Naive thymus-derived CD4-positive, alpha-beta T cell (primary cell): ENCODE data around the gene RAPGEF5. TPM values are rescaled to one million over a fixed set of nuclear protein-coding genes. Genes with fewer than 3 reads are reported as not detected.

Experiments used
- ATAC-seq: fragments of 150-1000 bp; cut with Tn5 transposase; 2 replicates; pipeline ENCODE4 v1.10.0; 2021; ENCODE audit warnings: mild to moderate bottlenecking, moderate library complexity
- CTCF ChIA-PET: fragments of 350-600 bp; sonication (Branson Sonifier 250); formaldehyde crosslinking; loops from one replicate; lab custom pipeline; 2021; ENCODE audit warnings: antibody characterized with exemption; lab: Charles Lee
- POLR2A ChIA-PET: fragments of 350-600 bp; sonication (Branson Sonifier 250); formaldehyde crosslinking; loops from one replicate; lab custom pipeline; 2021; ENCODE audit warnings: antibody characterized with exemption, inconsistent platforms; lab: Charles Lee
- DNase-seq, 9 donors: peaks; one replicate each; pipeline versions ENCODE4 v3.0.0 to v3.0.0-alpha.2; 2020 to 2022; ENCODE audit warnings: mixed read lengths in 1 of 9
- H3K27ac ChIP-seq: one replicate; pipeline ENCODE4 v1.7.0; 2013; ENCODE audit warnings: mild to moderate bottlenecking, low read depth, low read length, moderate library complexity
- H3K27me3 ChIP-seq, 2 donors: one replicate each; pipeline ENCODE4 v1.7.0; 2013; ENCODE audit warnings: low read length in 2 of 2, mild to moderate bottlenecking in 2 of 2, moderate library complexity in 2 of 2; ENCODE audit not compliant: control insufficient read depth in 2 of 2, insufficient read depth in 2 of 2
- H3K36me3 ChIP-seq, 3 experiments: 1 replicate in 2 of 3; 2 replicates in 1 of 3; pipeline ENCODE4 v1.7.0; 2013; ENCODE audit warnings: low read length in 3 of 3, mild to moderate bottlenecking in 3 of 3, moderate library complexity in 1 of 3; ENCODE audit not compliant: insufficient read depth in 3 of 3, control insufficient read depth in 2 of 3
- H3K4me1 ChIP-seq, 2 donors: one replicate each; pipeline ENCODE4 v1.7.0; 2013; ENCODE audit warnings: low read length in 2 of 2, mild to moderate bottlenecking in 2 of 2, moderate library complexity in 1 of 2; ENCODE audit not compliant: control insufficient read depth in 2 of 2, insufficient read depth in 2 of 2
- H3K4me3 ChIP-seq: 2 replicates; pipeline ENCODE4 v1.7.0; 2013; ENCODE audit warnings: mild to moderate bottlenecking, low read length
- H3K9me3 ChIP-seq, 3 experiments: 1 replicate in 2 of 3; 2 replicates in 1 of 3; pipeline ENCODE4 v1.7.0; 2013; ENCODE audit warnings: low read length in 3 of 3; ENCODE audit not compliant: control insufficient read depth in 2 of 3
- H3K27ac Mint-ChIP-seq, 9 donors: one replicate each; pipeline ENCODE4 v1.8.0; 2020 to 2022; ENCODE audit warnings: mixed read lengths in 9 of 9, mild to moderate bottlenecking in 8 of 9, moderate library complexity in 5 of 9, inconsistent platforms in 2 of 9
- H3K27me3 Mint-ChIP-seq, 5 donors: one replicate each; pipeline ENCODE4 v1.8.0; 2021 to 2022; ENCODE audit warnings: mixed read lengths in 5 of 5, mild to moderate bottlenecking in 1 of 5
- H3K36me3 Mint-ChIP-seq, 5 donors: one replicate each; pipeline ENCODE4 v1.8.0; 2020 to 2022; ENCODE audit warnings: mixed read lengths in 5 of 5, mild to moderate bottlenecking in 3 of 5, inconsistent platforms in 1 of 5
- H3K4me1 Mint-ChIP-seq, 7 donors: one replicate each; pipeline ENCODE4 v1.8.0; 2020 to 2022; ENCODE audit warnings: mixed read lengths in 7 of 7, mild to moderate bottlenecking in 3 of 7, inconsistent platforms in 1 of 7
- H3K4me3 Mint-ChIP-seq, 10 donors: one replicate each; pipeline ENCODE4 v1.8.0; 2020 to 2022; ENCODE audit warnings: mild to moderate bottlenecking in 10 of 10, mixed read lengths in 10 of 10, moderate library complexity in 6 of 10, inconsistent platforms in 2 of 10
- H3K9me3 Mint-ChIP-seq, 11 donors: one replicate each; pipeline ENCODE4 v1.8.0; 2020 to 2022; ENCODE audit warnings: mixed read lengths in 11 of 11, mild to moderate bottlenecking in 4 of 11, inconsistent platforms in 1 of 11, moderate library complexity in 1 of 11
- intact Hi-C, 2 donors: fragments of 100-400 bp; cut with micrococcal nuclease; formaldehyde crosslinking; loops; one replicate each; pipeline ENCODE4 v1.15.1; 2023
- polyA plus RNA-seq, 2 donors: library from polyadenylated mRNA; unstranded; fragments of 300-500 nt; fragmentation: Illumina TruSeq; gene quantifications; one replicate each; pipeline ENCODE4 v1.2.3, GENCODE V29; 2021
- total RNA-seq, 6 experiments: library from RNA in 5 of 6; stranded (reverse) in 5 of 6; gene quantifications; 1 replicate in 5 of 6; 2 replicates in 1 of 6; pipeline ENCODE4 v1.2.3 and lab custom pipeline; 2021 to 2026

Gene RAPGEF5
- total and polyA plus RNA-seq, 7 experiments from 2014 or later, result 0.17 to 0.93 TPM; not detected in 5

DNA sequence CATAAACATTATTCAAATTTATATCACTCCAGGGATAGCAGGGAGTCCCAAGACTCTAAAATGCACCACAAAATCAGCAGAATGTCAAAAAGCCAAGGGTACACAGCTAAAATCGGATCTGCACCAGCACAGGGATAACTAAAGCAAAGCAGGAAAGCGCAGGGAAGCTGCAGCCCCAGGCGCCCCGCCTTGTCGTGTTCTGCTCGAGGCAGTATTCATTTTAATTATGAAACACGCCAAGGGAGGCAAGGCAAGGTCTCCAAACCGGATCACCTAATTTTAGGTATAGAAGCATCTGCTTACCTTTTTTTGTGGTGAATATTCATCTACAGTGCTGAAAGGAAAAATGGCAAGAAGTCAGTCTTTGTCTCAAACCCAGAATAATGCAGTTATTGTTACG is 199.4 kb downstream of the RAPGEF5 start:
- peaks cover 0 to 23% (median 13%) of the 10 kb centered on the region in 5 donors for H3K27me3 Mint-ChIP-seq
- intact Hi-C loops, result no loop called here

DNA sequence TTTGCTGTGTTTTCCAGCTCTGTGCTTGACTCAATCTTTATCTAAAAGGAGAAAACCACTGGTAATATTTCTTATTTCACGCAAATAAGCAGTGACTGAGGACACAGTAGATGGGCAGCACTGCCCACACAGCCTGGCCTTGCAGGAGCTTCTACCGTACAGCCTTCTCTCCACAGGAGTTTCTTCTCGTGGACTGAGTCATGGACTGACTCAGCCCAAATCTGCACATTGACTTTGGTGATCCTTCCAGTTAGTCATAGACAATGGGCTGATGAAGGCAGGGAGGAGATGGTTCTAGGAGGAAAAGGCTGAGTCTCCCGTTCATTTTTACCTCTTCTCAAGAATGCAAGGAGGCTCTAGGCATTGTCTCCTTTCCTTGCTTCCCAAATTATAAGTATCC is 200.7 kb downstream of the RAPGEF5 start:
- DNase-seq, result no peak
- no peaks in the 10 kb centered on the region for H3K27me3 ChIP-seq
- H3K4me3 ChIP-seq, result no peak overlapping the region
- no peak for ATAC-seq
- POLR2A ChIA-PET, result no interaction called here
- H3K36me3 ChIP-seq, result no peaks in the 10 kb centered on the region
- no peak overlapping the region for H3K27ac Mint-ChIP-seq
- peaks cover 0 to 23% (median 13%) of the 10 kb centered on the region in 5 donors for H3K27me3 Mint-ChIP-seq
- H3K27ac ChIP-seq, result no peak overlapping the region
- no peaks in the 10 kb centered on the region for H3K9me3 Mint-ChIP-seq
- H3K36me3 Mint-ChIP-seq, result no peaks in the 10 kb centered on the region
- no peaks in the 10 kb centered on the region for H3K4me1 Mint-ChIP-seq
- H3K4me1 ChIP-seq, result no peaks in the 10 kb centered on the region
- no peaks in the 10 kb centered on the region for H3K9me3 ChIP-seq
- intact Hi-C loops, result no loop called here
- CTCF ChIA-PET, result no interaction called here
- H3K4me3 Mint-ChIP-seq, result no peak overlapping the region

More for the DNA sequence above, 199.4 kb downstream of the RAPGEF5 start:
- Mint-ChIP-seq H3K9me3 (no peaks in the 10 kb centered on the region), H3K4me1 (no peaks in the 10 kb centered on the region), H3K4me3 (no peak overlapping the region), H3K36me3 (no peaks in the 10 kb centered on the region), H3K27ac (no peak overlapping the region)
- Histone ChIP-seq H3K27me3 (no peaks in the 10 kb centered on the region), H3K27ac (no peak overlapping the region), H3K9me3 (no peaks in the 10 kb centered on the region), H3K36me3 (no peaks in the 10 kb centered on the region), H3K4me1 (no peaks in the 10 kb centered on the region), H3K4me3 (no peak overlapping the region)
- ChIA-PET POLR2A (no interaction called here), CTCF (no interaction called here)
- no peak for DNase-seq
- no peak for ATAC-seq

DNA sequence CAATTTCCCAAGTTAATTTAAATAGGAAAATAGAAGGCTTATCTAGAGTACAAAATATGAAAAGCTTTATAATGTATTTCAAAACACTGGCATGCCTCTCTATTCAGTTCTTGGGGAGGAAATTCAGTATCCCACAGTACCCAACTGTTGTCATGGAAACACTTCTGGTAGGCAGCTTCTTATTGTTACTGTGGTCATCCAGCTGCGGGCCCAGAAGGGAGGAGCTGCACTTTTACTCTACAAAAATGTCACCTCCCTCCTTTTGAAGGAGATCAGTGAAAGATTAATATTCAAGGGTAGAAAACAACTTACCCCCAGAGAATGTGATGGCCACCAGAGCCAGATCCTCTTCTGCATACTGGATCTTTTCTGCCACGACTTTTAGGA is 202.8 kb downstream of the RAPGEF5 start:
- H3K4me1 ChIP-seq, result no peaks in the 10 kb centered on the region
- H3K36me3 ChIP-seq, result no peaks in the 10 kb centered on the region
- intact Hi-C loops, result no loop called here
- no peaks in the 10 kb centered on the region for H3K9me3 ChIP-seq
- H3K4me3 ChIP-seq, result no peak overlapping the region
- no peak for ATAC-seq
- no peaks in the 10 kb centered on the region for H3K9me3 Mint-ChIP-seq
- no peaks in the 10 kb centered on the region for H3K36me3 Mint-ChIP-seq
- ChIA-PET POLR2A (no interaction called here), CTCF (no interaction called here)
- no peaks in the 10 kb centered on the region for H3K27me3 ChIP-seq
- H3K4me1 Mint-ChIP-seq, result no peaks in the 10 kb centered on the region
- no peak overlapping the region for H3K27ac Mint-ChIP-seq
- H3K27me3 Mint-ChIP-seq, result peaks cover 0 to 23% (median 13%) of the 10 kb centered on the region in 5 donors
- H3K4me3 Mint-ChIP-seq, result no peak overlapping the region
- no peak overlapping the region for H3K27ac ChIP-seq
- no peak for DNase-seq

DNA sequence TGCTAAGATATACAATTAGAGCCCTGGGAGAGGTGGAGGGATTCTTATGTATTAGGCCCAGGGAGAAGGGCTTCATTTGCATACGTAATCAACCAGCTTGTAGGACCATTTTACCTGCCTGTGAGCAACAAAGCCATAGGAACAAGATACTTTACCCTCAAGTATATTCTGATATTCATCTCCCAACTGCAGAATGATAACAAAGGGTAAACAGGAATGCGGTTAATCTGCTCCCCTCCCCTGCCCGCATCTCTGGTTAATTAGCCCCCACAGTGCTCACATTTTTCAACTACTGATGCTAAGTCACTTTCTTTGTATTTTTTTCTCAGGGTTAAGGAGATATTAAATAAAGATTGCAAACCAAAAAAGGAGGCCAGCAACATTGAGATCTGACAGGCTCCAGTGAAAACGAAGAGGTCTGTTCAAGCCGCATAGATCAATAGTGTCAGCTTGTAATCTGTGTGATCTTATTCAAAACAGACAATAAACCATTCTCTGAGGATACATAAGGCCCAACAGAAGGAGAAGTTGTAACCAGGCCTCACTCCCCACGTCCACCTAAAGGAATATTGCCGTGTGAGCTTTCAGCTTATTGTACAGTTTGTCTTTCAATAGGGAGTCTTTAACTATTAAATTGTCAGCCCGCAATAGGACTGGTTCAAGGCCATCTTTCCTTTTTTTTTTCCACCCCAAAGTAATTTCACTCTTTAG is 203.4 kb downstream of the RAPGEF5 start:
- ChIA-PET CTCF (no interaction called here), POLR2A (no interaction called here)
- H3K36me3 ChIP-seq, result no peaks in the 10 kb centered on the region
- no peaks in the 10 kb centered on the region for H3K9me3 ChIP-seq
- ATAC-seq (no peak), DNase-seq (no peak)
- no peaks in the 10 kb centered on the region for H3K9me3 Mint-ChIP-seq
- H3K27me3 ChIP-seq, result no peaks in the 10 kb centered on the region
- no peaks in the 10 kb centered on the region for H3K4me1 ChIP-seq
- no peak overlapping the region for H3K27ac ChIP-seq
- intact Hi-C loops, result no loop called here
- no peak overlapping the region for H3K4me3 Mint-ChIP-seq
- no peaks in the 10 kb centered on the region for H3K4me1 Mint-ChIP-seq
- H3K27ac Mint-ChIP-seq, result no peak overlapping the region
- H3K4me3 ChIP-seq, result no peak overlapping the region
- peaks cover 0 to 24% (median 13%) of the 10 kb centered on the region in 5 donors for H3K27me3 Mint-ChIP-seq
- H3K36me3 Mint-ChIP-seq, result no peaks in the 10 kb centered on the region

DNA sequence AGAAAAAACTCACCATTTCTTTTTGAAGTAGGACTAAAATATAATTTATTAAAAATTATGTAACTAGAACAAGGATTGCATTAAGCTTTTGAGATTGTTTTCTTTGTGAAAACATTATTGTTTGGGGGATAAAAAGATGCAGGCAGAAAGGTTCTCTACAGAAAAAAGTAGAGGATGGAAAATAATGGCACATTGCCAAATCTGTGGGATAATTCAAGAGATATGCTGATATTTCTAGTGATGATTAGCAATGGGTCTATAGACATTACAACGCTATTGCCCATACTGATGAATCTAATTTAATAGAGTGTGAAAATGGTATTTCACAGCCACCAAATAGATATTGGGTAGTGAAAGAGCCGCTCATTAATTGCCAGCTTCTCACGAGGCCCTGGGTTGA is 204.3 kb downstream of the RAPGEF5 start:
- H3K36me3 Mint-ChIP-seq, result no peaks in the 10 kb centered on the region
- no peaks in the 10 kb centered on the region for H3K9me3 ChIP-seq
- H3K4me1 Mint-ChIP-seq, result peaks cover 0 to 2% (median 0%) of the 10 kb centered on the region in 7 donors
- no peak overlapping the region for H3K27ac ChIP-seq
- H3K27me3 ChIP-seq, result no peaks in the 10 kb centered on the region
- H3K4me1 ChIP-seq, result no peaks in the 10 kb centered on the region
- peaks cover 0 to 21% (median 13%) of the 10 kb centered on the region in 5 donors for H3K27me3 Mint-ChIP-seq
- ATAC-seq (no peak), DNase-seq (no peak)
- H3K36me3 ChIP-seq, result no peaks in the 10 kb centered on the region
- no peak overlapping the region for H3K27ac Mint-ChIP-seq
- intact Hi-C loops, result no loop called here
- no peak overlapping the region for H3K4me3 Mint-ChIP-seq
- H3K4me3 ChIP-seq, result no peak overlapping the region
- ChIA-PET CTCF (no interaction called here), POLR2A (no interaction called here)
- no peaks in the 10 kb centered on the region for H3K9me3 Mint-ChIP-seq

DNA sequence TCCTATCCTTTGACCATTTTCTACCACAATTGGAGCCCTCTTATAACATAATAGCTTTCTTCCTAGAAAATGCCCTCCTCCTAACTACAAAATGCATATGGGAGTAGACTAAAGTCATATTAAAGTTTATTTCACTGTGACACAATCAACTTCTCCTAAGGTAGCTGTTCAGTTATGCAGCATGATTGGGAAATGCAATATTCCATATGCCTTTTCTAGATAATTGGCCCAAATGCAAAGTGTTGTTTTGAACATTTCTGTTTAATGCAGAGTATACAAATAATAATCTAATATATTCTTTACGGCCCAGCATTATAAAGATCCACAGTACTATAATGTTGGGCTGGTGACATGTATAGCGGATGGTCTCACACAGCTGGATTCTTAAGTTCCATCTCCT is 205.1 kb downstream of the RAPGEF5 start:
- POLR2A ChIA-PET, result no interaction called here
- H3K9me3 ChIP-seq, result no peaks in the 10 kb centered on the region
- H3K27ac ChIP-seq, result no peak overlapping the region
- no peaks in the 10 kb centered on the region for H3K4me1 ChIP-seq
- CTCF ChIA-PET, result no interaction called here
- H3K36me3 ChIP-seq, result no peaks in the 10 kb centered on the region
- Mint-ChIP-seq H3K27ac (no peak overlapping the region), H3K4me3 (no peak overlapping the region), H3K36me3 (no peaks in the 10 kb centered on the region), H3K4me1 (peaks cover 0 to 6% (median 0%) of the 10 kb centered on the region in 7 donors), H3K9me3 (no peaks in the 10 kb centered on the region), H3K27me3 (peaks cover 0 to 16% (median 6%) of the 10 kb centered on the region in 5 donors)
- no peaks in the 10 kb centered on the region for H3K27me3 ChIP-seq
- intact Hi-C loops, result no loop called here
- no peak for DNase-seq
- H3K4me3 ChIP-seq, result no peak overlapping the region
- ATAC-seq, result no peak

DNA sequence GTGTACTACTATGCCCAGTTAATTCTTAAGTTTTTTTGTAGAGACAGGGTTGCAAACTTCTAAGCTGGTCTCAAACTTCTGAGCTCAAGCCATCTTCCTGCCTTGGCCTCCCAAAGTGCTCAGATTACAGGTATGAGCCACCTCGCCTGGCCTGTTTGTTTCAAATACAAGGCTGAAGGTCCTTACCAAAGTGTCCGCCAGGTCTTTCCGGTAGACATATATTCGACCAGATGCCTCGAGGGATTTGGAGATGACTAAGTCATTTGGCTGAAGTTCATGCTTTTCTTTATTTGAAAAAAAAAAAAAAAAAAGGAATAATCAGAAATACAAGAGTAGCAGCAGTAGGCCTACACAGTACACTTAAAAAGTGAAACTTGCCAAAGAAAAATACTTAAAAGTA is 206.7 kb downstream of the RAPGEF5 start:
- H3K4me3 Mint-ChIP-seq, result no peak overlapping the region
- intact Hi-C loops, result no loop called here
- no peak overlapping the region for H3K27ac ChIP-seq
- H3K4me3 ChIP-seq, result no peak overlapping the region
- no peak for ATAC-seq
- H3K36me3 Mint-ChIP-seq, result no peaks in the 10 kb centered on the region
- ChIA-PET POLR2A (no interaction called here), CTCF (no interaction called here)
- H3K27ac Mint-ChIP-seq, result no peak overlapping the region
- H3K9me3 ChIP-seq, result no peaks in the 10 kb centered on the region
- peaks cover 0 to 10% (median 3%) of the 10 kb centered on the region in 5 donors for H3K27me3 Mint-ChIP-seq
- H3K4me1 Mint-ChIP-seq, result peaks cover 0 to 8% (median 0%) of the 10 kb centered on the region in 7 donors
- no peak for DNase-seq
- H3K9me3 Mint-ChIP-seq, result no peaks in the 10 kb centered on the region
- no peaks in the 10 kb centered on the region for H3K36me3 ChIP-seq
- no peaks in the 10 kb centered on the region for H3K27me3 ChIP-seq
- H3K4me1 ChIP-seq, result no peaks in the 10 kb centered on the region
